SK-N-SH (cell line): ENCODE measurements around the gene PGS1. TPM values are rescaled to one million over a fixed set of nuclear protein-coding genes. Genes with fewer than 3 reads are reported as not detected.

Experiments
- CTCF ChIA-PET: fragments of 300-600, 350-600 bp; formaldehyde crosslinking; extraction: SDS; loops from one replicate; lab custom pipeline; 2021; lab: Yijun Ruan, JAX
- POLR2A ChIA-PET: fragments of 350-600 bp; sonication (Branson Sonifier 250); formaldehyde crosslinking; extraction: SDS; loops from one replicate; lab custom pipeline; 2020; ENCODE audit warnings: antibody characterized with exemption, inconsistent platforms; lab: Yijun Ruan, JAX
- DNase-seq: peaks from one replicate; pipeline ENCODE4 v3.0.0; 2012
- H2AFZ ChIP-seq: fragments of 200-600 bp; sonication (generic); 2 replicates; pipeline ENCODE4 v1.8.1; 2016; ENCODE audit warnings: antibody characterized with exemption, mild to moderate bottlenecking, low read depth
- H3F3A ChIP-seq: fragments of 200-600 bp; sonication (generic); replicated peaks from 2 replicates; pipeline ENCODE3; 2016; ENCODE audit warnings: antibody characterized with exemption, mild to moderate bottlenecking; ENCODE audit not compliant: insufficient read depth
- H3K27ac ChIP-seq, 2 experiments: fragments of 200-500 bp in 1 of 2; fragments of 200-600 bp in 1 of 2; sonication (Bioruptor generic) in 1 of 2; sonication (generic), shearing (Covaris generic) in 1 of 2; 2 replicates each; pipeline versions ENCODE4 v1.5.1 to v1.6.1; 2014 to 2016; ENCODE audit warnings: low read depth in 2 of 2, inconsistent platforms in 1 of 2, low read length in 1 of 2, mild to moderate bottlenecking in 1 of 2, mixed read lengths in 1 of 2
- H3K27me3 ChIP-seq: fragments of 200-600 bp; sonication (generic), shearing (Covaris generic); 2 replicates; pipeline ENCODE4 v1.6.1; 2016; ENCODE audit warnings: mixed run types; ENCODE audit not compliant: insufficient read depth
- H3K36me3 ChIP-seq, 2 experiments: fragments of 200-500 bp in 1 of 2; fragments of 200-600 bp in 1 of 2; sonication (Bioruptor generic) in 1 of 2; sonication (generic) in 1 of 2; replicated peaks in 1 of 2; 2 replicates each; pipeline versions ENCODE3 to v1.5.1; 2014 to 2016; ENCODE audit warnings: low read length in 1 of 2, mild to moderate bottlenecking in 1 of 2; ENCODE audit not compliant: insufficient read depth in 2 of 2, control insufficient read depth in 1 of 2
- H3K4me1 ChIP-seq, 2 experiments: fragments of 200-500 bp in 1 of 2; fragments of 200-600 bp in 1 of 2; sonication (Bioruptor generic) in 1 of 2; sonication (generic), shearing (Covaris generic) in 1 of 2; 2 replicates each; pipeline versions ENCODE4 v1.5.1 to v1.6.1; 2014 to 2016; ENCODE audit warnings: low read depth in 1 of 2, low read length in 1 of 2, mixed run types in 1 of 2; ENCODE audit not compliant: insufficient read depth in 2 of 2, control insufficient read depth in 1 of 2
- H3K4me2 ChIP-seq: fragments of 200-600 bp; sonication (generic), shearing (Covaris generic); 2 replicates; pipeline ENCODE4 v1.6.1; 2017; ENCODE audit warnings: mixed run types
- H3K4me3 ChIP-seq, 2 experiments: fragments of 200-500 bp in 1 of 2; fragments of 200-600 bp in 1 of 2; sonication (Bioruptor generic) in 1 of 2; sonication (generic), shearing (Covaris generic) in 1 of 2; 2 replicates each; pipeline versions ENCODE4 v1.5.1 to v1.8.1; 2014 to 2016; ENCODE audit warnings: low read depth in 2 of 2, inconsistent platforms in 1 of 2, low read length in 1 of 2, mild to moderate bottlenecking in 1 of 2, mixed read lengths in 1 of 2, moderate library complexity in 1 of 2
- H3K79me2 ChIP-seq: fragments of 200-600 bp; sonication (generic); 2 replicates; pipeline ENCODE4 v1.8.1; 2017; ENCODE audit warnings: mild to moderate bottlenecking; ENCODE audit not compliant: insufficient read depth
- H3K9ac ChIP-seq: fragments of 200-600 bp; sonication (generic); 2 replicates; pipeline ENCODE4 v1.6.1; 2017; ENCODE audit warnings: mixed run types
- H3K9me2 ChIP-seq: fragments of 200-600 bp; sonication (generic); 2 replicates; pipeline ENCODE4 v1.6.1; 2017; ENCODE audit warnings: mixed run types
- H3K9me3 ChIP-seq: fragments of 200-600 bp; sonication (generic); 2 replicates; pipeline ENCODE4 v1.6.1; 2017; ENCODE audit warnings: mixed run types, mild to moderate bottlenecking, moderate library complexity
- H4K20me1 ChIP-seq: fragments of 200-600 bp; sonication (generic); 2 replicates; pipeline ENCODE4 v1.6.1; 2017; ENCODE audit warnings: mild to moderate bottlenecking, mixed run types; ENCODE audit not compliant: insufficient read depth
- CHD2 ChIP-seq: fragments of 150-350 bp; IDR thresholded peaks from 2 replicates; pipeline ENCODE4 v1.6.1; 2018; ENCODE audit warnings: low read length; ENCODE audit not compliant: partially characterized antibody
- CTCF ChIP-seq: fragments of 200-600 bp; sonication (generic); IDR thresholded peaks from 2 replicates; pipeline ENCODE4 v1.6.1; 2017; ENCODE audit warnings: antibody characterized with exemption, mild to moderate bottlenecking, moderate library complexity
- FOXJ3 ChIP-seq: sonication (generic); formaldehyde crosslinking; IDR thresholded peaks from 2 replicates; pipeline ENCODE4 v1.5.1; 2020; ENCODE audit warnings: mild to moderate bottlenecking, missing genetic modification reagents
- IRF3 ChIP-seq: fragments of 150-350 bp; IDR thresholded peaks from 2 replicates; pipeline ENCODE4 v1.6.1; 2016; ENCODE audit warnings: mild to moderate bottlenecking, low read depth, low read length
- MAX ChIP-seq: IDR thresholded peaks from 2 replicates; pipeline ENCODE4 v1.4.0; 2012; ENCODE audit warnings: low read depth
- MEF2A ChIP-seq: IDR thresholded peaks from 2 replicates; pipeline ENCODE4 v1.4.0; 2012; ENCODE audit warnings: low read depth, borderline replicate concordance
- MXI1 ChIP-seq: IDR thresholded peaks from 2 replicates; pipeline ENCODE4 v1.6.1; 2012; ENCODE audit warnings: mild to moderate bottlenecking, low read depth, low read length, improper control_type of control experiment
- NRF1 ChIP-seq: IDR thresholded peaks from 2 replicates; pipeline ENCODE4 v1.6.1; 2012; ENCODE audit warnings: low read depth, mild to moderate bottlenecking, low read length
- POLR2AphosphoS5 ChIP-seq: IDR thresholded peaks from 2 replicates; pipeline ENCODE4 v1.6.1; 2012; ENCODE audit warnings: low read depth, low read length
- RCOR1 ChIP-seq: fragments of 150-350 bp; IDR thresholded peaks from 2 replicates; pipeline ENCODE4 v1.6.1; 2017; ENCODE audit warnings: antibody characterized with exemption, low read length
- RXRA ChIP-seq: IDR thresholded peaks from 2 replicates; pipeline ENCODE4 v1.4.0; 2012; ENCODE audit warnings: low read depth, mild to moderate bottlenecking, borderline replicate concordance
- SIN3A ChIP-seq: IDR thresholded peaks from 2 replicates; pipeline ENCODE4 v1.6.1; 2012; ENCODE audit warnings: low read depth, mild to moderate bottlenecking, low read length, moderate library complexity, borderline replicate concordance
- TAF1 ChIP-seq: IDR thresholded peaks from 2 replicates; pipeline ENCODE4 v1.6.1; 2012; ENCODE audit warnings: low read depth, mild to moderate bottlenecking, low read length, moderate library complexity, borderline replicate concordance
- TCF12 ChIP-seq: IDR thresholded peaks from 2 replicates; pipeline ENCODE4 v1.4.0; 2012
- TEAD4 ChIP-seq: IDR thresholded peaks from 2 replicates; pipeline ENCODE4 v1.4.0; 2012; ENCODE audit warnings: mild to moderate bottlenecking, borderline replicate concordance; ENCODE audit not compliant: insufficient read depth
- USF1 ChIP-seq: IDR thresholded peaks from 2 replicates; pipeline ENCODE4 v1.4.0; 2012; ENCODE audit warnings: low read depth, borderline replicate concordance
- YY1 ChIP-seq: IDR thresholded peaks from 2 replicates; pipeline ENCODE4 v1.4.0; 2012; ENCODE audit warnings: low read depth, mild to moderate bottlenecking
- WGBS: methylation state at CpG from one replicate; pipeline ENCODE4 v1.1.6; 2017; ENCODE audit warnings: low lambda C conversion rate; 5-methylcytosine and 5-hydroxymethylcytosine counted together
- polyA plus RNA-seq, 3 experiments: library from polyadenylated mRNA; depleted of rRNA; stranded (reverse); fragments of >200 nt; gene quantifications; 2 replicates each; pipeline ENCODE4 v1.2.3, GENCODE V29; 2012

PGS1 gene
- polyA plus RNA-seq, 1 of the 3 experiments (the other 2 are of a cell fraction): 88.4 TPM

GRCh38 chr17:78391051-78391431 lies 12.6 kb downstream of the PGS1 start:
- Histone ChIP-seq H3K4me3 (no peak overlapping the region), H3K9ac (peak overlapping the region; percentile 29; the same call in 1 of the 2 replicates), H3K36me3 (peaks cover 9 to 12% of the 10 kb centered on the region in 2 experiments), H3K27me3 (no peaks in the 10 kb centered on the region), H3K4me2 (peak overlapping the region; percentile 61), H3K4me1 (peaks cover 10 to 30% of the 10 kb centered on the region in 2 experiments; a peak in 3 of 4 replicates), H3K9me3 (no peaks in the 10 kb centered on the region), H2AFZ (no peak overlapping the region), H3K27ac (peak overlapping the region in 1 of 2 experiments; percentile 71; a peak in 2 of 4 replicates), H3K79me2 (peaks cover 100% of the 10 kb centered on the region), H3F3A (peaks cover 31% of the 10 kb centered on the region), H4K20me1 (peaks cover 96% of the 10 kb centered on the region), H3K9me2 (no peaks in the 10 kb centered on the region)
- ChIA-PET POLR2A (no interaction called here), CTCF (interaction anchor here (0.8 to 4.0 kb wide), 8 partner anchors 11 to 31 kb away, joined by 3 to 32 read pairs (median 7); partner anchors contain the start of gene SOCS3)
- no peak for DNase-seq
- TF ChIP-seq MXI1 (no peak), TAF1 (no peak), TEAD4 (no peak), NRF1 (no peak), RCOR1 (no peak), CHD2 (no peak), CTCF (no peak), FOXJ3 (no peak), USF1 (no peak), POLR2AphosphoS5 (no peak), RXRA (no peak), YY1 (no peak), MEF2A (no peak), SIN3A (no peak), MAX (no peak), IRF3 (no peak), TCF12 (no peak)
- WGBS: 93% methylated on average over 11 of the region's 11 CpGs
